Measurements from ENCODE around the gene PXMP2.

DNA sequence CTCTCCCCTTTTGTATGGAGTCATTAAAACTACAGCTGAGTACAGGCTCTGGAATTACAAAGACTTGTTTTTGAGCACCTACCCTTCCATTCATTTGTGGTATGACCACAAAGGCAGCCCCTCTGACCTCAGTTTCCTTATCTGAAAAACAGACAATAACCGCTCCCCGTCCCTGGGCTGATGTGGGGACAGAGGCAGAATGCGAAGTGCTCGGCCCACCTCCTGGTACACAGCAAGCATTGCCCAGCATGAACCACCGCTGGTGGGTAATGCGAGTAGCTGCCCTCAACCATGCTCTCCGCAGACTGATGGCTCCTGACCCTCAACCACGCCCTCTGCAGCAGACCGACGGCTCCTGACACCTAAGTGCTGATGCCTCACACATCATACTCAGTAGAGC, 46.5 kb upstream of the PXMP2 start:
- TF ChIP-seq POLR2A (IDR thresholded peaks at IDR 0.05) = no peak
- TF ChIP-seq, protein P1, sequence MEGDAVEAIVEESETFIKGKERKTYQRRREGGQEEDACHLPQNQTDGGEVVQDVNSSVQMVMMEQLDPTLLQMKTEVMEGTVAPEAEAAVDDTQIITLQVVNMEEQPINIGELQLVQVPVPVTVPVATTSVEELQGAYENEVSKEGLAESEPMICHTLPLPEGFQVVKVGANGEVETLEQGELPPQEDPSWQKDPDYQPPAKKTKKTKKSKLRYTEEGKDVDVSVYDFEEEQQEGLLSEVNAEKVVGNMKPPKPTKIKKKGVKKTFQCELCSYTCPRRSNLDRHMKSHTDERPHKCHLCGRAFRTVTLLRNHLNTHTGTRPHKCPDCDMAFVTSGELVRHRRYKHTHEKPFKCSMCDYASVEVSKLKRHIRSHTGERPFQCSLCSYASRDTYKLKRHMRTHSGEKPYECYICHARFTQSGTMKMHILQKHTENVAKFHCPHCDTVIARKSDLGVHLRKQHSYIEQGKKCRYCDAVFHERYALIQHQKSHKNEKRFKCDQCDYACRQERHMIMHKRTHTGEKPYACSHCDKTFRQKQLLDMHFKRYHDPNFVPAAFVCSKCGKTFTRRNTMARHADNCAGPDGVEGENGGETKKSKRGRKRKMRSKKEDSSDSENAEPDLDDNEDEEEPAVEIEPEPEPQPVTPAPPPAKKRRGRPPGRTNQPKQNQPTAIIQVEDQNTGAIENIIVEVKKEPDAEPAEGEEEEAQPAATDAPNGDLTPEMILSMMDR (IDR thresholded peaks at IDR 0.05) = no peak

Measured in right lobe of liver (tissue), 4 donors.